WERI-Rb-1 (cell line): ENCODE data around the gene NAALADL2.

Source experiments
- DNase-seq: peaks from one replicate; pipeline ENCODE4 v3.0.0-alpha.2; 2020
- H3K27ac ChIP-seq: fragments of 250-450 bp; sonication (Bioruptor Pico); 2 replicates; pipeline ENCODE4 v1.5.1; 2020; ENCODE audit warnings: mild to moderate bottlenecking, moderate library complexity
- H3K27me3 ChIP-seq: fragments of 250-450 bp; sonication (Bioruptor Pico); 2 replicates; pipeline ENCODE4 v1.5.1; 2021; ENCODE audit warnings: mild to moderate bottlenecking, low read depth, moderate library complexity; ENCODE audit not compliant: insufficient read depth, severe bottlenecking
- H3K36me3 ChIP-seq: fragments of 250-450 bp; sonication (Bioruptor Pico); 2 replicates; pipeline ENCODE4 v1.5.1; 2020; ENCODE audit warnings: mild to moderate bottlenecking, moderate library complexity
- H3K4me3 ChIP-seq: 2 replicates; pipeline ENCODE4 v1.5.1; 2011; ENCODE audit warnings: low read depth, mild to moderate bottlenecking, control low read depth, low read length
- H3K9me3 ChIP-seq: fragments of 250-450 bp; sonication (Bioruptor Pico); 2 replicates; pipeline ENCODE4 v1.5.1; 2021; ENCODE audit warnings: mild to moderate bottlenecking, moderate library complexity; ENCODE audit not compliant: severe bottlenecking
- CTCF ChIP-seq: IDR thresholded peaks from 2 replicates; pipeline ENCODE4 v1.5.1; 2011; ENCODE audit warnings: low read depth, mild to moderate bottlenecking, control low read depth, inconsistent platforms, low read length

Gene NAALADL2

DNA sequence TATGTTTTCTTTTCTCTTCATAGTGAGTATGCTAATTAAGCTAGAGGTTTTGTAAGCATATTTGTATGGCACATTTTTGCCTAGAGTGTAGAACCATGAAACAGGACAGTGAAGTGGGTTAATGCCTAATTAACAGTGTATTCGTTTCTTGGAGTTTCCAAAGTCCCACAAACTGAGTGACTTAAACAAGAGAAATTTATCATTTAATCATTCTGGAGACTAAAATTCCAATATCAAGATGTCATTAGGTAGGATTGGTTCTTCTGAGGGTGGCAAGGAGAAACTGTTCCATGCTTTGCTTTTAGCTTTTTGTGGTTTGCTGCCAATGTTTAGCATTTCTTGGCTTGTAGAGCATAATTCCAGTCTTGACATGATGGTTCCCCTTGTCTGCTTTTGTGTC is 734.2 kb downstream of the NAALADL2 start:
- H3K4me3 ChIP-seq: no peak overlapping the region

DNA sequence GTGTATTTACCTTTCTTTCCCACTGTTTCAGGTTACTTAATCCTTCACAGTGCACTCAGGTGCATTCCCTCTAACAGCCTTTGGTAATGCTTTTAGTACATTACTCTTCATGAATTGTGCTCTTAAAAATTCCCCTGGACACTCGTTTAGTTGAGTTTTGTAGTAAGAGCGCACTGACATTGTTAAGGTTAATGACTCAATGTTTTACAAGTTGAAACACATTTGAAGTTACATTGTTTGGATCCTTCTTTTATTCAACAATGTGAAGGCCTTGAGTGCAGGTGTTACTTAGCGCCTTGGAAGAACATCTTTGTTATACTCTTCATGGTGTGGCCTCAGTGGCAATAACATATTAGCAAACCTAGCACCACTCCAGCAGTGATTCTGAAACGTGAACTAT is 739.6 kb downstream of the NAALADL2 start:
- TF ChIP-seq CTCF: no peak
- Histone ChIP-seq H3K27ac (no peak overlapping the region), H3K4me3 (no peak overlapping the region), H3K27me3 (no peaks in the 10 kb centered on the region), H3K9me3 (peaks cover 2% of the 10 kb centered on the region), H3K36me3 (no peaks in the 10 kb centered on the region)
- DNase-seq: no peak

More for the DNA sequence above, 734.2 kb downstream of the NAALADL2 start:
- Histone ChIP-seq H3K36me3 (no peaks in the 10 kb centered on the region), H3K9me3 (peaks cover 2% of the 10 kb centered on the region), H3K27ac (no peak overlapping the region), H3K27me3 (no peaks in the 10 kb centered on the region)
- DNase-seq: no peak
- no peak for TF ChIP-seq CTCF

GRCh38 chr3:175601521-175601920 is 742.4 kb downstream of the NAALADL2 start:
- no peaks in the 10 kb centered on the region for H3K36me3 ChIP-seq
- H3K27ac ChIP-seq: no peak overlapping the region
- TF ChIP-seq CTCF: no peak
- H3K4me3 ChIP-seq: no peak overlapping the region
- DNase-seq: no peak
- no peaks in the 10 kb centered on the region for H3K27me3 ChIP-seq
- H3K9me3 ChIP-seq: no peaks in the 10 kb centered on the region

DNA sequence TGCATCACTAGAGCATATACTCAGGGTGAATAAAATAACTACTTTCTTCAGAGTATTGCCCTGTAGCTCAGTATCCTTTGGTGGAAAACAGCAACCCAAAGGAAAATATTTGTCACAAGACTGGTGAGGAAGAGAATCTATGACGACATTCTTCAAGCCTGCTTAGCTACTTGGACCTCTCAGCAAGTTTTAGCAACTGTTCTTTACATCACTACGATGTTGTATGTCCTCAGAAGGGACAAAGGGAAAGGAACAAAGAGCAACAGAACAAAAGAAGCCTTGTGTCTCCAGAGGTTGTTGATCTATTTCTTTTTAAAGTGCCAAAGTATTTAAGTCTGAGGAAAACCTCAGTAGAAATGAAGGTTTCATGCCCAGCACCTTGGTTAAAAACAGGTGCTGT is 746.7 kb downstream of the NAALADL2 start:
- H3K36me3 ChIP-seq: no peaks in the 10 kb centered on the region
- no peaks in the 10 kb centered on the region for H3K27me3 ChIP-seq
- no peak for TF ChIP-seq CTCF

DNA sequence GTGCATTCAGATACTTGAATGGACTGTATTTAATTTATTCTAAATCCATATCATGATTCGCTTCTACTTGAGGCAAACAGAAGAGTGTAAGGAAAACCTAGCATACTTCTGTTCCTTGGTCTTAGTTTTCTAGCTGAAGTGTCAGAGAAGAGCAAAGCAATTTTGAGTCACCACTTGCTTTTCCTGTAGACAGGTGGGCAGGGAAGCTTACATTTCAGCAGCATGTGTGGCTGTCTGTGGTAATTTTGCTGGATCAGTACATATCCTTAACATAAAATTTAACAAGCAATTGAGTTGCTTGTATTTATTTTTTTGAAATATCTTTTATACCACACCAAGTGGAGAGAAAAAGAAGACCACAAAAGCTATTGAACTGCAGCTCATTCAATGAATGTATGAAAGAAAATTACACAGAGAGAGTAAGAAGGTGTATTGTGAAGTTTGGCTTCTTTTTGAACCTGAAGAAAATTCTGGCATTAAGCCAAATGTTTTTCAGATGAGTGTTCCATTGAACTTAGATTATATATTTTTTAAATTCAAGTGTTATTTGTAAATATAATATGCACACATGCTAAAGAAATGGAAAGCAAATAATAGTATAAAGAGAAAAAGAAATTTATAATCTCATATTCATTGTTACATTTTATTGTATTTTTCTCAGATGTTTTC is 747.6 kb downstream of the NAALADL2 start:
- Histone ChIP-seq H3K9me3 (no peaks in the 10 kb centered on the region), H3K4me3 (no peak overlapping the region), H3K27me3 (no peaks in the 10 kb centered on the region), H3K36me3 (no peaks in the 10 kb centered on the region), H3K27ac (no peak overlapping the region)
- no peak for TF ChIP-seq CTCF
- DNase-seq: no peak

More for the DNA sequence above, 746.7 kb downstream of the NAALADL2 start:
- H3K4me3 ChIP-seq: no peak overlapping the region
- DNase-seq: no peak
- no peaks in the 10 kb centered on the region for H3K9me3 ChIP-seq
- H3K27ac ChIP-seq: no peak overlapping the region

DNA sequence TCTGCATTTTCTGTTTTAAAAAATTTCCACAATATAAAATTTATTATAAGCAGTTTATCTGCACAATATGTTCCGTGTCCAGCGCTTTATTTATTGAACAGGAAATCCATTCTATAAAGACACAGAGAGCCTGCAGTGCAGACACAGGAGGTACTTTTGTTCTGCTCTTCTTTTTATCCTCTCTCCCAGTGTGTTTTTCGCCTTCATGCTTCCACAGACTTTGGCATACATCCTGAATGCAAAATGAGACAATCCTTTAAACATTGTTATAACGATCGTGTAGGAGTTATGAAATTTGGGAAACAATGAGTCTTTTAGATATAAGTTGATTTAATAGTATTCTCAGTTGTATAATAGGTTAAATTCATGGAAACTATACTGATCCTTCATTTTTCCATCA is 749.2 kb downstream of the NAALADL2 start:
- Histone ChIP-seq H3K9me3 (no peaks in the 10 kb centered on the region), H3K27me3 (no peaks in the 10 kb centered on the region), H3K4me3 (no peak overlapping the region), H3K27ac (no peak overlapping the region), H3K36me3 (no peaks in the 10 kb centered on the region)
- DNase-seq: no peak
- no peak for TF ChIP-seq CTCF
